LNCaP clone FGC (cell line): ENCODE results near the gene PCSK2.
"Not testable (repeated sequence)": the region's sequence is repeated elsewhere in the genome, so short reads cannot be mapped to it uniquely, and the experiment has no call there.

ENCODE experiments used
- DNase-seq: peaks from one replicate; pipeline ENCODE4 v3.0.0-alpha.2; 2011; ENCODE audit warnings: low read depth
- H3K4me3 ChIP-seq: 2 replicates; pipeline ENCODE4 v1.5.1; 2011; ENCODE audit warnings: mild to moderate bottlenecking, low read depth, low read length, control low read depth
- TF ChIP-seq, protein P1 (sequence below): IDR thresholded peaks from 2 replicates; pipeline ENCODE4 v1.5.1; 2012; ENCODE audit warnings: mild to moderate bottlenecking; ENCODE audit not compliant: control insufficient read depth, insufficient read depth; ENCODE audit errors: extremely low read depth

The PCSK2 gene

DNA sequence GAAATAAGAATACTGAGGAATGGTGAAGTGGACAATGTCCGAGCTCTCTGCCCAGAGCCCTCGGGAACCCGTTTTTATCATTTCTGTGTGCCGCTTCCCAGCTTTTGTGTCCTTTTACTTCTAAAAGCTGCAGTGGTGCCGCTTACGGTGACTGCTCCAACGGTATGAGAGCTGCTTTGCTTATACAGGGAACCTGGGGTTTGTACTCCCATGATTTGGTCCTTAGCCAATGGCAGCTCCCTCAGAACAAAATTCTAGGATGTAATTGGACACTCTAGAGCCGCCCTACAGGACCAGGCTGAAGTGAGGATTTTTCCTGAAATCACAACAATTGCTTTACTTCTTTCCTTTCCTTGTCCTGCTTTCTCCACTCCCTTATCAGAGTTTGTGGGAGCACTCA lies 24.2 kb upstream of the PCSK2 start:
- TF ChIP-seq, protein P1, sequence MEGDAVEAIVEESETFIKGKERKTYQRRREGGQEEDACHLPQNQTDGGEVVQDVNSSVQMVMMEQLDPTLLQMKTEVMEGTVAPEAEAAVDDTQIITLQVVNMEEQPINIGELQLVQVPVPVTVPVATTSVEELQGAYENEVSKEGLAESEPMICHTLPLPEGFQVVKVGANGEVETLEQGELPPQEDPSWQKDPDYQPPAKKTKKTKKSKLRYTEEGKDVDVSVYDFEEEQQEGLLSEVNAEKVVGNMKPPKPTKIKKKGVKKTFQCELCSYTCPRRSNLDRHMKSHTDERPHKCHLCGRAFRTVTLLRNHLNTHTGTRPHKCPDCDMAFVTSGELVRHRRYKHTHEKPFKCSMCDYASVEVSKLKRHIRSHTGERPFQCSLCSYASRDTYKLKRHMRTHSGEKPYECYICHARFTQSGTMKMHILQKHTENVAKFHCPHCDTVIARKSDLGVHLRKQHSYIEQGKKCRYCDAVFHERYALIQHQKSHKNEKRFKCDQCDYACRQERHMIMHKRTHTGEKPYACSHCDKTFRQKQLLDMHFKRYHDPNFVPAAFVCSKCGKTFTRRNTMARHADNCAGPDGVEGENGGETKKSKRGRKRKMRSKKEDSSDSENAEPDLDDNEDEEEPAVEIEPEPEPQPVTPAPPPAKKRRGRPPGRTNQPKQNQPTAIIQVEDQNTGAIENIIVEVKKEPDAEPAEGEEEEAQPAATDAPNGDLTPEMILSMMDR: no peak
- no peak overlapping the region for H3K4me3 ChIP-seq
- DNase-seq: no peak

DNA sequence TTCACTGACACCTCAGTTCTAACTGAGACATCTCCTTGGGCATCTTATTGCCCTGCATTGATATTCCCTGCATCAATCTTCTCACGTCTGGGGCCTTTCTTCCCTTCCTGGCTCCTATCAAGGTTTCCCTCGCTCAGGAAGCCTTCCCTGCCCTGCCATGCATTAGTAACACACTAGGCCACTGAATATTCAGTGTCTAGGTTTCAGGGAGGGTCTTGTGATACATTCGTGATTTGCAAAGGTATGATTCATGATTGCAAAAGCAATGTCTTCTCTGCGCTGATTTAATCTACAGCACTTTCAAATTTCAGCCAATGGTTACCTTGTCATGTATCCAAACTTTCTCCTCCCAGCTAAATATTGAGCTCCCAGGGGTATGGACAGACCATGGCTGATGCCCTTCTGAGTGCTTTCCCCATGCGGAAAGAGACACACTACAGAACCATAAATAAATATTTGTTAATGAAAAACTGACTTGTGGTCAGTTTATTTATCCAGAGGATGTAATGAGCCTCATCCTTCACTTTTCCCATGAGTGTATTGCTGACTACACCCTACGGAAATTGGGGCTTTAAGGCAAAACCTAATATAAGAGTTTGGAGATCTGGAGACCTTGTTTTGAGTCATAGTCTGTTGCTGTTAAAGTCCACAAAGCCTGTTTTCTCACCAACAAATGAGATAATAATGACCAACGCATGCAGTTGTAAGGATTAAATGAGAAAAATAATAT lies 21.6 kb upstream of the PCSK2 start:
- DNase-seq: no peak
- TF ChIP-seq, protein P1: no peak

GRCh38 chr20:17210387-17210786 lies 16.5 kb upstream of the PCSK2 start:
- DNase-seq: no peak
- no peak overlapping the region for H3K4me3 ChIP-seq
- TF ChIP-seq, protein P1: no peak

More for the DNA sequence above, 21.6 kb upstream of the PCSK2 start:
- H3K4me3 ChIP-seq: no peak overlapping the region

- no peak for DNase-seq
- TF ChIP-seq, protein P1: no peak
- H3K4me3 ChIP-seq: no peak overlapping the region
Measured at GRCh38 chr20:17210983-17211382, 15.9 kb upstream of the PCSK2 start.

GRCh38 chr20:17215167-17215566 lies 11.7 kb upstream of the PCSK2 start:
- no peak for DNase-seq
- TF ChIP-seq, protein P1: no peak
- no peak overlapping the region for H3K4me3 ChIP-seq

GRCh38 chr20:17219856-17220255 lies 7.0 kb upstream of the PCSK2 start:
- not testable (repeated sequence) for H3K4me3 ChIP-seq, DNase-seq

GRCh38 chr20:17223553-17223952 lies 3.3 kb upstream of the PCSK2 start:
- TF ChIP-seq, protein P1: no peak
- DNase-seq: no peak
- H3K4me3 ChIP-seq: no peak overlapping the region
